NOMO-1 (cell line): ENCODE measurements around the gene EMID1.

Experiments
- DNase-seq, 2 experiments: peaks; one replicate each; lab custom pipeline; 2025; ENCODE audit not compliant: unreplicated experiment in 2 of 2; lab: John Stamatoyannopoulos, UW

The EMID1 gene

GRCh38 chr22:29275819-29276565 lies 70.3 kb downstream of the EMID1 start:
- DNase-seq = no peak

GRCh38 chr22:29277927-29278326 lies 72.2 kb downstream of the EMID1 start:
- no peak for DNase-seq

- DNase-seq = no peak
These were observed 78.5 kb downstream of the EMID1 start for GRCh38 chr22:29284196-29284595.

- peak in 1 of 2 experiments; percentile 15 for DNase-seq
These were observed 83.1 kb downstream of the EMID1 start for GRCh38 chr22:29288837-29289236.

GRCh38 chr22:29290061-29290460 lies 84.4 kb downstream of the EMID1 start:
- no peak for DNase-seq

- no peak for DNase-seq
These were observed 85.5 kb downstream of the EMID1 start for GRCh38 chr22:29291215-29291614.

GRCh38 chr22:29292379-29292778 lies 86.7 kb downstream of the EMID1 start:
- DNase-seq = no peak

- no peak for DNase-seq
These were observed 92.9 kb downstream of the EMID1 start for GRCh38 chr22:29298641-29299040.

- no peak for DNase-seq
These were observed 93.6 kb downstream of the EMID1 start for GRCh38 chr22:29299136-29299900.

GRCh38 chr22:29300467-29300806 lies 94.7 kb downstream of the EMID1 start:
- no peak for DNase-seq

- DNase-seq = no peak
These were observed 95.3 kb downstream of the EMID1 start for GRCh38 chr22:29300807-29301601.

- DNase-seq = no peak
These were observed 96.2 kb downstream of the EMID1 start for GRCh38 chr22:29301716-29302401.

- DNase-seq = no peak
These were observed 96.6 kb downstream of the EMID1 start for GRCh38 chr22:29302402-29302680.

GRCh38 chr22:29302681-29303465 lies 97.2 kb downstream of the EMID1 start:
- DNase-seq = no peak

GRCh38 chr22:29305836-29306174 lies 100.1 kb downstream of the EMID1 start:
- DNase-seq = no peak

GRCh38 chr22:29306175-29306834 lies 100.6 kb downstream of the EMID1 start, which contains the start of gene GAS2L1:
Gene GAS2L1 (plus strand): TSS chr22:29306650. CDS start chr22:29308106, 1,456 bp downstream.
- DNase-seq = peak; percentile 41 to 70

- DNase-seq = peak; percentile 32 to 59
These were observed 101.3 kb downstream of the EMID1 start for GRCh38 chr22:29306835-29307595.

GRCh38 chr22:29307596-29308147 lies 102.0 kb downstream of the EMID1 start:
- no peak for DNase-seq
